ENCODE data around the gene KCNH6. TPM values are rescaled to one million over a fixed set of nuclear protein-coding genes. Genes with fewer than 3 reads are reported as not detected.

KCNH6 gene
- total RNA-seq, 2 experiments from 2014 or later = not detected

GRCh38 chr17:63524051-63524450, 893 bp downstream of the KCNH6 start:
- peaks cover 5% of the 10 kb centered on the region for H3K4me1 ChIP-seq (ENCODE audit: insufficient read depth, low read length)
- CTCF ChIA-PET = no interaction called here
- no peaks in the 10 kb centered on the region for H3K36me3 ChIP-seq (ENCODE audit: insufficient read depth, low read length)
- no peak overlapping the region for H3K27ac ChIP-seq (ENCODE audit: low read depth in 1 of 2, low read length in 2 of 2)
- no peak for DNase-seq
- POLR2A ChIA-PET = no interaction called here
- no peak overlapping the region for H3K27ac Mint-ChIP-seq
- no peaks in the 10 kb centered on the region for H3K9me3 Mint-ChIP-seq
- H3K27me3 Mint-ChIP-seq = peaks cover 31% of the 10 kb centered on the region
- peaks cover 11 to 18% of the 10 kb centered on the region in 2 experiments for H3K27me3 ChIP-seq (ENCODE audit: control insufficient read depth in 1 of 2, insufficient read depth in 2 of 2, low read length in 2 of 2)
- ATAC-seq (ENCODE audit: poor library complexity) = no peak
- no peaks in the 10 kb centered on the region for H3K4me1 Mint-ChIP-seq (ENCODE audit: low read depth)
- H3K4me3 Mint-ChIP-seq = no peak overlapping the region
- H3K36me3 Mint-ChIP-seq (ENCODE audit: low read depth) = no peaks in the 10 kb centered on the region
- TF ChIP-seq CTCF (IDR thresholded peaks at IDR 0.05) = no peak
- intact Hi-C loops (cut with DNase I, micrococcal nuclease) = no loop called here
- peaks cover 0 to 14% of the 10 kb centered on the region in 2 experiments for H3K9me3 ChIP-seq (ENCODE audit: control insufficient read depth in 1 of 2, insufficient read depth in 1 of 2, low read length in 2 of 2)
- no peak overlapping the region for H3K4me3 ChIP-seq (ENCODE audit: low read length)

- ChIA-PET CTCF (no interaction called here), POLR2A (no interaction called here)
- peaks cover 31% of the 10 kb centered on the region for H3K27me3 Mint-ChIP-seq
- Histone ChIP-seq H3K4me3 (ENCODE audit: low read length) (no peak overlapping the region), H3K9me3 (ENCODE audit: control insufficient read depth in 1 of 2, insufficient read depth in 1 of 2, low read length in 2 of 2) (peaks cover 0 to 8% of the 10 kb centered on the region in 2 experiments), H3K27me3 (ENCODE audit: control insufficient read depth in 1 of 2, insufficient read depth in 2 of 2, low read length in 2 of 2) (peaks cover 11 to 18% of the 10 kb centered on the region in 2 experiments), H3K4me1 (ENCODE audit: insufficient read depth, low read length) (peaks cover 5% of the 10 kb centered on the region), H3K36me3 (ENCODE audit: insufficient read depth, low read length) (no peaks in the 10 kb centered on the region), H3K27ac (ENCODE audit: low read depth in 1 of 2, low read length in 2 of 2) (no peak overlapping the region)
- DNase-seq = no peak
- H3K4me1 Mint-ChIP-seq (ENCODE audit: low read depth) = no peaks in the 10 kb centered on the region
- no peaks in the 10 kb centered on the region for H3K36me3 Mint-ChIP-seq (ENCODE audit: low read depth)
- H3K9me3 Mint-ChIP-seq = no peaks in the 10 kb centered on the region
- H3K4me3 Mint-ChIP-seq = no peak overlapping the region
- intact Hi-C loops (cut with DNase I, micrococcal nuclease) = no loop called here
- H3K27ac Mint-ChIP-seq = no peak overlapping the region
- ATAC-seq (ENCODE audit: poor library complexity) = no peak
- no peak for TF ChIP-seq CTCF (IDR thresholded peaks at IDR 0.05)
These were observed 2.2 kb downstream of the KCNH6 start for GRCh38 chr17:63525190-63525946.

- no peak for ATAC-seq (ENCODE audit: poor library complexity)
- Histone ChIP-seq H3K36me3 (ENCODE audit: insufficient read depth, low read length) (no peaks in the 10 kb centered on the region), H3K9me3 (ENCODE audit: control insufficient read depth in 1 of 2, insufficient read depth in 1 of 2, low read length in 2 of 2) (peaks cover 0 to 8% of the 10 kb centered on the region in 2 experiments), H3K27me3 (ENCODE audit: control insufficient read depth in 1 of 2, insufficient read depth in 2 of 2, low read length in 2 of 2) (peaks cover 11 to 14% of the 10 kb centered on the region in 2 experiments), H3K4me3 (ENCODE audit: low read length) (no peak overlapping the region), H3K4me1 (ENCODE audit: insufficient read depth, low read length) (peaks cover 5% of the 10 kb centered on the region), H3K27ac (ENCODE audit: low read depth in 1 of 2, low read length in 2 of 2) (no peak overlapping the region)
- Mint-ChIP-seq H3K27me3 (peaks cover 17% of the 10 kb centered on the region), H3K27ac (no peak overlapping the region), H3K36me3 (ENCODE audit: low read depth) (no peaks in the 10 kb centered on the region), H3K4me1 (ENCODE audit: low read depth) (no peaks in the 10 kb centered on the region), H3K9me3 (no peaks in the 10 kb centered on the region), H3K4me3 (no peak overlapping the region)
- TF ChIP-seq CTCF (IDR thresholded peaks at IDR 0.05) = no peak
- ChIA-PET CTCF (no interaction called here), POLR2A (no interaction called here)
- DNase-seq = no peak
- intact Hi-C loops (cut with DNase I, micrococcal nuclease) = no loop called here
These were observed 3.7 kb downstream of the KCNH6 start for GRCh38 chr17:63526861-63527260.

Measured in CD4-positive, alpha-beta T cell (primary cell).